Lower leg skin (tissue), 4 donors: Measurements from ENCODE around the gene HPGD. TPM values are rescaled to one million over a fixed set of nuclear protein-coding genes. Genes with fewer than 3 reads are reported as not detected.

Source experiments
- DNase-seq, 2 donors: peaks; one replicate each; pipeline ENCODE4 v3.0.0-alpha.2; 2019; ENCODE audit warnings: low spot score in 2 of 2
- H3K4me3 ChIP-seq: fragments of 200-600 bp; sonication (generic); 2 replicates; pipeline ENCODE4 v1.5.1; 2017; ENCODE audit warnings: mild to moderate bottlenecking, low read depth; ENCODE audit not compliant: poor library complexity, severe bottlenecking
- POLR2A ChIP-seq, 2 donors: fragments of 450-650 bp; IDR thresholded peaks; one replicate each; pipeline ENCODE4 v1.6.1; 2016 to 2017; ENCODE audit warnings: antibody characterized with exemption in 2 of 2, mild to moderate bottlenecking in 1 of 2, moderate library complexity in 1 of 2
- WGBS, 2 donors: methylation state at CpG; one replicate each; pipeline ENCODE4 v1.1.5; 2018; 5-methylcytosine and 5-hydroxymethylcytosine counted together
- intact Hi-C: fragments of 100-400 bp; cut with DNase I; formaldehyde crosslinking; loops from one replicate; pipeline ENCODE4 v1.15.0; 2023; ENCODE audit warnings: low total_unique reads
- total RNA-seq, 4 donors: library from RNA; depleted of rRNA; stranded (reverse); fragments of >200 nt; gene quantifications; one replicate each; pipeline ENCODE4 v1.1.0, GENCODE V29; 2016
- TF ChIP-seq, protein P1 (sequence below), 3 donors: fragments of 450-650 bp; IDR thresholded peaks; one replicate each; pipeline ENCODE4 v1.5.1; 2016; ENCODE audit warnings: antibody characterized with exemption in 3 of 3, mild to moderate bottlenecking in 3 of 3, moderate library complexity in 2 of 3

The HPGD gene
- 100 to 1,000 TPM; 173 to 253 (median 224) TPM for total RNA-seq

DNA sequence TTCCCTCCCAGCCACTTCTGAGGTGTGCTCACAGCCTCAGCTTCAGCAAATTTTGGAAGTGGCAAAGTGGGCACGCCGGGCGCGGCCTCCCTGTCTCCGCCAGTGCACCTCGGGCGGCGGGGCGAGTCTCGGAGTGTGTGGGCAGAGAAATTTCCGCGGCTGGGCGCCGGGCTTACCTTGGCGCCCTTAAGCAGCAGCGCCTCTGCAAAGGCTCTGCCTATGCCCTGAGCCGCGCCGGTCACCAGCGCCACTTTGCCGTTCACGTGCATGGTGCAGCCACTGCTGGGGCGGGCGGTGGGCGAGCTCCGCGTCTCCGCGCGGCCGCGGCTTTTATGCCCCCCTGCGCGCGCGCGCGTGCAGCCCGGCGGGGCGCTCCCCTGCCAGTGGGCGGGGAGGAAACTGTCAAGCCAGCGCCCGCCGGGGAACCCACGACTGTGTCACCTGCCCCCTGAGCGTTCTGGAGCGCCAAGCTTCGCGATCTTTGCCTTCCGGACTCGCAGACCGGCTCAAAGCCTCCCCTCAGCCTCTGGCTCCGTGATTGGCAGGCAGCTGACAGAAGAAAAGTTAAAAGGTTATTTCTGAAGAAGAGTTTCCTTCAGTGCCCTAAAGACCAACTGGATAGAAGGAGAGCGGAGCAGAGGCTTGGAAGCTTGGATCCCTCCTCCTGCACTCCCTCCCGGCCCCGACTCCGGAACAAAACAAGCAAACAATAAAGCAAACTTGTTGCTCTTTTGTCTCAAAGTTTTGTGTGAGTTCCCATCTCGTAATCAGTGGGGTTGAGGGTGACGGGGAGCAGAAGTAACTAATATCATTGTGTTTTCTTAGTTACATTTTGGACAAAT lies at the start of gene HPGD:
HPGD (minus strand) TSS at position 306 of the 842 bp plus-strand sequence; CDS start at position 269, 37 bp downstream.
- TF ChIP-seq, protein P1, sequence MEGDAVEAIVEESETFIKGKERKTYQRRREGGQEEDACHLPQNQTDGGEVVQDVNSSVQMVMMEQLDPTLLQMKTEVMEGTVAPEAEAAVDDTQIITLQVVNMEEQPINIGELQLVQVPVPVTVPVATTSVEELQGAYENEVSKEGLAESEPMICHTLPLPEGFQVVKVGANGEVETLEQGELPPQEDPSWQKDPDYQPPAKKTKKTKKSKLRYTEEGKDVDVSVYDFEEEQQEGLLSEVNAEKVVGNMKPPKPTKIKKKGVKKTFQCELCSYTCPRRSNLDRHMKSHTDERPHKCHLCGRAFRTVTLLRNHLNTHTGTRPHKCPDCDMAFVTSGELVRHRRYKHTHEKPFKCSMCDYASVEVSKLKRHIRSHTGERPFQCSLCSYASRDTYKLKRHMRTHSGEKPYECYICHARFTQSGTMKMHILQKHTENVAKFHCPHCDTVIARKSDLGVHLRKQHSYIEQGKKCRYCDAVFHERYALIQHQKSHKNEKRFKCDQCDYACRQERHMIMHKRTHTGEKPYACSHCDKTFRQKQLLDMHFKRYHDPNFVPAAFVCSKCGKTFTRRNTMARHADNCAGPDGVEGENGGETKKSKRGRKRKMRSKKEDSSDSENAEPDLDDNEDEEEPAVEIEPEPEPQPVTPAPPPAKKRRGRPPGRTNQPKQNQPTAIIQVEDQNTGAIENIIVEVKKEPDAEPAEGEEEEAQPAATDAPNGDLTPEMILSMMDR (IDR thresholded peaks at IDR 0.05): no peak
- no peak for TF ChIP-seq POLR2A (IDR thresholded peaks at IDR 0.05)
- intact Hi-C loops: no loop called here
- WGBS, 2 donors: 0% methylated on average over 12 to 33 of the region's 60 CpGs
- H3K4me3 ChIP-seq: peak within 1 kb of the TSS; percentile 60
- DNase-seq: peak; percentile 79 to 96

DNA sequence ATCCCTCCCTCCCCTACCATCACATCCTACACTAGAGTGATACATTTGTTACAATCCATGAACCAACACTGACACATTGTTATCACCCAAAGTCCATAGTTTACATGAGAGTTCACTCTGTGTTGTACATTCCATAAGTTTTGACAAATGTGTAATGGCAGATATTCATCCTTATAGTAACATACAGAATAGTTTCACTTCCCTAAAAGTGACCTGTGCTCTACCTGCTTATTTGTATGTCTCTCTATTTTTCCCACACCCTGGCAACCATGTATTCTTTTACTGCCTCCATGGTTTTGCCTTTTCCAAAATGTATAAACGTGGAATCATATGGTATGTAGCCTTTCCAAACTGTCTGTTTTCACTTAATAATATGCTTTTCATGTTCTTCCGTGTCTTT lies 42.2 kb upstream of the HPGD start:
- WGBS, 2 donors: 28 to 31% methylated on average over 2 of the region's 2 CpGs
- TF ChIP-seq, protein P1 (IDR thresholded peaks at IDR 0.05): no peak
- TF ChIP-seq POLR2A (IDR thresholded peaks at IDR 0.05): no peak
- no peak for DNase-seq
- H3K4me3 ChIP-seq: no peak overlapping the region
- intact Hi-C loops: no loop called here

DNA sequence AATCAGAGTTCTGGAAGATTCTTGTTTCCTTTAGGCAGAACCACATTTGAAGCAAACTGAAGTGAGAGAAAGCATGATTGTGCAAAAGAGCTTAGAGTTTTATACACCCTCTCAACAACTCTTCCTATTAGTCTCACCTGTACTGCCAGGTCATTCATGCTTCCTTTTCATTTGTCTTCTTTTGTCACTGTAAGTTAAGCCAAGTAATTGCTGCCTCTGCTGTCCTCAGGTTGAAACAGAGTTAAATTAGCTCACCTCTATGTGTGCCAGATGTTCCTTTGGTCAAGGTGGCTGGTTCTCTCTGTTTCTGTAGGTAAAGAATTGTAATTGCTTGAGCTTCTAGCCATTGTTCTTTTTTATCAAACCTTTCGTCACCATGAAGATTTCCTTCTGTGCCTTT lies 41.1 kb upstream of the HPGD start:
- 85 to 100% methylated on average over 1 of the region's 1 CpG for WGBS, 2 donors
- no peak for DNase-seq
- intact Hi-C loops: no loop called here
- no peak for TF ChIP-seq POLR2A (IDR thresholded peaks at IDR 0.05)
- H3K4me3 ChIP-seq: no peak overlapping the region

DNA sequence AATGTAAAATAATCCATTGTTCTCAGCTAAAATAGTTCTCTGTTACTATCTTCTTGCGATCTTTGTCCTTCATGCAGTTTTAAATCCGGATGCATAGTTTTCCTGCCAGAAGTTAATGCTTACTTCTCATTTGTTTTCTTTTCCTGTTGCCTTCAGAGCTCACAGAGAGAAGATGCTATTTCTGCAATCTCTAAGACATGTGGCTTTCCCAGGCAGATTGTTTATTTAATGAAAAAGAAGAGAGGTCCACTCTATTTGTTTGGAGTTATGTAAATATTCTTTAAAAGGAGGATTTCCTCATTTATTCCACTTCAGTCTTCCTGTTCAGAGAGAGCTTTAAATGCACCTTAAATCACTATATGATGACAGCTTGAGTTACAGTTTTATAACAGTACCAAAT lies 39.3 kb upstream of the HPGD start:
- 46 to 60% methylated on average over 2 of the region's 2 CpGs for WGBS, 2 donors
- no peak for TF ChIP-seq POLR2A (IDR thresholded peaks at IDR 0.05)
- TF ChIP-seq, protein P1 (IDR thresholded peaks at IDR 0.05): no peak
- intact Hi-C loops: no loop called here
- no peak for DNase-seq
- H3K4me3 ChIP-seq: no peak overlapping the region

DNA sequence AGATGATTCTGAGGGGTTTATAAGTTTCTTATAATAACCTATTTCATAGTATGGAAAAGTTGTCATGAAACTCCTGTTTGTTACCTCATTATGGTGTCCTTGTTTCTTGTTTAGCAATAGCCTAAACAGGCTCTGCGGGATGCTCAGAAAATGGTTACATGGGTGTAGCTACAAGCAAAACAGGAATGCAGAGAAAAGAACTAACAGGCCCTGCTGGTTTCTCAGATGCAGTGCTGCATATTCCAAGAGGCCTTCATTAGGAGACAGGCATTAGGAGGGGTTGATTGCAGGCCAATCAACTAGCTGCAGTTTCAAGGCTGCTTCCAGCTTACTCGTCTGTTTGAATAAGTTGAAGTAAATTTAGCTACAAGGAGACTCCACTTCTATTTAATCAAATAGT lies 37.6 kb upstream of the HPGD start:
- intact Hi-C loops: no loop called here
- DNase-seq: no peak
- no peak for TF ChIP-seq POLR2A (IDR thresholded peaks at IDR 0.05)
- TF ChIP-seq, protein P1 (IDR thresholded peaks at IDR 0.05): no peak
- WGBS, 2 donors: 36 to 50% methylated on average over 2 of the region's 2 CpGs
- H3K4me3 ChIP-seq: no peak overlapping the region

DNA sequence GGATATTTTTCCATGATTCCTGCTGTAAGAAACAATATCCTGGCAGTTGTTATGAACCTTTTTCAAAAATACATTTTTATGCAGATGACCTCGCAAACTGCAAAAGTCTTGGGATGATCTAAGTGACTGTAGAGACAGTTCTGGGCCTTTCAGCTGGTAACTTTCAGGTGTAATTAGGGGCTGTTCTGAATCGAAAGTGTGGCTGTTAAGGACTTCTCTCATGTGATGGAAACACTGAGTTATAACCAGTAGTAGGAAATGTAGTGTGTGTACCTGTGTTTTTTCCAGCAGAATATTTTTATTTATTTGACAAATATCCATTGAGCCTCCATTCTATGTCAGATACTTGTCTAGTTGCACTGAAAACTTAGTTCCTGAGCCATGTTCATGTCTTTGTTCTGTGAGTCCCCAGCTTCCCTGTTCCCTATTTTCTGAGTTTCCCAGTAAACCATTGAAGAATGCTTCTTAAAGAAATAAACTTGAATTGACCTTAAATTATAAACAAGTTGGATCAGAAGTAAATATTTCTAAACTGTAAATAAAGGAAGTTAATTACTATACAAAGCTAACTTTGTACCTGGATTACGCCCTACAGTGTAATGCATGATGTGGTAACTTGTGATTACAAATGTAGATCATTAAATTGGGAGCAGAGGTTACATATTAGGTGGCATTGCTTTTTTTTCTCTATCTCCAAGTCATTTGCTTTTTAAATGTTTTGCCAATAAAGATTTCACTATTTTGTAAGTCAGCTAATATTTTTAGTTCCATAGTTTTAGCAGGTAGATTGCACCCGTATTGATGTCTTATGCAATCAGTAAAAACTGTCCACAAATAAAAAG lies 33.7 kb upstream of the HPGD start:
- TF ChIP-seq, protein P1 (IDR thresholded peaks at IDR 0.05): no peak
- no peak for TF ChIP-seq POLR2A (IDR thresholded peaks at IDR 0.05)
- 74 to 90% methylated on average over 4 of the region's 4 CpGs for WGBS, 2 donors
- no peak for DNase-seq
- intact Hi-C loops: no loop called here
- no peak overlapping the region for H3K4me3 ChIP-seq
